ENCODE results near the gene RPP25L.
"Not testable (repeated sequence)": the region's sequence is repeated elsewhere in the genome, so short reads cannot be mapped to it uniquely, and the experiment has no call there.

RPP25L gene, protein sequence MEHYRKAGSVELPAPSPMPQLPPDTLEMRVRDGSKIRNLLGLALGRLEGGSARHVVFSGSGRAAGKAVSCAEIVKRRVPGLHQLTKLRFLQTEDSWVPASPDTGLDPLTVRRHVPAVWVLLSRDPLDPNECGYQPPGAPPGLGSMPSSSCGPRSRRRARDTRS

DNA sequence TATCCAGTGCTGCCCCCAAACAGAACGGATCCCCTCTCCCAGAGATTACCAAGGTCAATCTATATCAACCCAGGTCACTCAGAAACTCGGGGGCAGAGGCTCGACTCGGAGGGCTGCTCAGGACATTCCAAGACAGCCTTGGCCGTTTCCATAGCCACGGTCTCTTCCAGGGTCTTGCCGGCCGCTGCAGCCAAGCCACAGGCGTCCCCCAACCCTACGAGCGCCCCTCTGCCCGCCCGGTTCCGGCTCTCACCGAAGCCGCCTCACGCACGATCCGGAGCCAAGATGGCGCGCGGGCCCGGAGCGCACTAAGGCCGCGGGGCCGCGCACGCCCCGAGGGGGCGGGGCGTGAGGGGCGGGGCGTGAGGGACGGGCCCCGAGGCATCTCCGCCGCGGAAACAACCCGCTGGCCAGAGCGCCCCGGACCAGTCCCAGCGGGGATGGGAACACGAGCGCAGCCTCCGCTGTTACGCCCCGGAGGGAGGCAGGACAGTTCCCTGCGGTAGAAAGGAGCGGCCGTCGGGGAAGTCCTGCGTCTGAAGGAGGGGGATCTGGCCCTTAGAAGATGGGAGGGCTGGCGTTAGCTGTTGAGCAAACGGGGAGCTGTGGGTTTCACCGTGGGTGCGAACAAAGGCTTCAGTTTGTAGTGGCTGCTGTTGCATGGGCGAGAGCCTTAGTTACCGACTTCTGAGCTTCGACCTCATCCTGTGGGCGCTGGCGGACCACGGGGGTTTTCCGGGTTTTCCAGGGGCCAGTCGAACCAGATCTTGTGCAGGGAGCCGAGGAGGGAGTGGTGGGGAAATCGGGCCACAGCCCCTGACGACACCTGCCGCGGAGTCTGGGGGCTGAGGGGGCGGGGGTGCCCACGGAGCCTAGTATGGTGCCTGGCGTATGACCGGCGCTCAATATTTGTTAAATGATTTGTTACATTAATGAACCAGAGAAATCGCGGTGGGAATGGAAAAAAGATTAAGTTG is at the start of gene RPP25L:
Gene RPP25L (minus strand): TSS at position 287 of the 977 bp plus-strand sequence. CDS start 801 bp downstream, outside the sequence.
- DNase-seq: peak; percentile 31

DNA sequence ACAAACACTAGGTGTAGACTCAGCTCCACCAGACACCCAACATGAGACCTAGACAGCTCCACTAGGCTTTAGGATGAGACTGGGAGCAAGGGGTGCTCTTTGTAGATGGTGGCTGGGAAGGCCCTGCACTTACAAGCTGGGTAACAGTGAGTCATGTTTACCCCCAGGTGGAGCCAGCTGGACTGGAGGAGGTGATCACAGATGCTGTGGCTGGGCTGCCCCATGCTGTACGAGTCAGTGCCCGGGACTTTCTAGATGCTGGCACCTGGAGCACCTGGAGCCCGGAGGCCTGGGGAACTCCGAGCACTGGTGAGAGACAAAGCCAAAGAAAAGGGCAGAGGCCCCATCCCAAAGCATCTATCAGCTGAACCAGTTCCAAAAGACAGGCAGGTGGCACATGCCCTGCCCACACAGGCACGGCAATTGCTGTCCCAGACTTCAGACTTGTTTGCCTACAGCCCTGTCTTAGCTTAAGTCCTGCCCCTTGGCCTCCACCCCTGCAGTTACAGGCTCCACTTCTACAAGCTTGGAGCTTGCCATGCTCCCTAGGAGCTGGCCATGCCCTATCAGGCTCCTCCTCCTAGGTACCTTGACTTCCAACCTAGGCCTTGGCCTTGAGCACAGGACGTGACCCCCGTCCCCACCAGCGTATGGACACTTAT is 47.8 kb upstream of the RPP25L start:
- no peak for DNase-seq

DNA sequence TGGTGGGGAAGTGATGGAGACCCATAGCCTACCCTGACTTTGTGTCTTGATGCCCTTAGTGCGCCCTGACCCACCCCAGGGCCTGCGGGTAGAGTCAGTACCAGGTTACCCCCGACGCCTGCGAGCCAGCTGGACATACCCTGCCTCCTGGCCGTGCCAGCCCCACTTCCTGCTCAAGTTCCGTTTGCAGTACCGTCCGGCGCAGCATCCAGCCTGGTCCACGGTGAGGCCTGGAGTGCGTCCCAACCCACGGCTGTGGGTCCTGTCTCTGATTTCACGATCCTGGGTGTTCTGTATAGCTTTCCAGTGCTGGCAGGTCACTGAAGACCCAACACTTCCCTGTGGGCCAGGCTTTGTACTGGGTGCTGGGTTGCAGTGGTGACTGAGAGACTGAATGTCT is 46.6 kb upstream of the RPP25L start:
- no peak for DNase-seq

DNA sequence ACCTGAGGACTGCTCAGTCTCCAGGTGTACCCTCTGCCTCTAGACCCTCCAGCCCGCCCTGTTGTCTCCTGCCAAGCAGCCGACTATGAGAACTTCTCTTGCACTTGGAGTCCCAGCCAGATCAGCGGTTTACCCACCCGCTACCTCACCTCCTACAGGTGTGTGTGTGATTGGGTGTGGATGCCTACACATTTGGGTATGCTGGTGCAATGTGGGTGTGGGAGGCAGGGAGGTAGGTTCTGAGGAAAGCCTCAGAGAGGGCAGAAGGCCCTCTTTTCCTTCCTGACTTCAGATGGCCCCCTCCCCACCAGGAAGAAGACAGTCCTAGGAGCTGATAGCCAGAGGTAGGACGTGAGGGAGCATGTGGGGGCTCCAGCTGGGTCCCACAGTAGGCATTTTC is 45.1 kb upstream of the RPP25L start:
- no peak for DNase-seq

DNA sequence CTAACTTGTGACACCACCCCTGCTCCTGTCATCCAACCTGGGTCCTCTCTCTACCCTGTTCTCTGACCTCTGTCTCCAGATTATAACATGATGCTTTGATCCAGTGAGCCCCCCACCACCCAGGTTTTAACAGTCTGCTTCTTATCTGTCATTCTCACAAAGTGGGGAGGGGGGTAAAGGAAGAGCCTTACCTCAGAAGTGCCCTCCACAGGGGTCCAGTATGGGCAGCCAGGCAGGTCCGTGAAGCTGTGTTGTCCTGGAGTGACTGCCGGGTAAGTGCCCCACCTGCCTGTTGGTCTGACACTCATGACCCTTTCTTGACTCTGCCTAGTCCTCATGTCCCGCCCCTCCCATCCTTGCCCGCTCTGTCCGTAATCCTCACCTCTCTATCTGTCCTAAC is 43.5 kb upstream of the RPP25L start:
- no peak for DNase-seq

DNA sequence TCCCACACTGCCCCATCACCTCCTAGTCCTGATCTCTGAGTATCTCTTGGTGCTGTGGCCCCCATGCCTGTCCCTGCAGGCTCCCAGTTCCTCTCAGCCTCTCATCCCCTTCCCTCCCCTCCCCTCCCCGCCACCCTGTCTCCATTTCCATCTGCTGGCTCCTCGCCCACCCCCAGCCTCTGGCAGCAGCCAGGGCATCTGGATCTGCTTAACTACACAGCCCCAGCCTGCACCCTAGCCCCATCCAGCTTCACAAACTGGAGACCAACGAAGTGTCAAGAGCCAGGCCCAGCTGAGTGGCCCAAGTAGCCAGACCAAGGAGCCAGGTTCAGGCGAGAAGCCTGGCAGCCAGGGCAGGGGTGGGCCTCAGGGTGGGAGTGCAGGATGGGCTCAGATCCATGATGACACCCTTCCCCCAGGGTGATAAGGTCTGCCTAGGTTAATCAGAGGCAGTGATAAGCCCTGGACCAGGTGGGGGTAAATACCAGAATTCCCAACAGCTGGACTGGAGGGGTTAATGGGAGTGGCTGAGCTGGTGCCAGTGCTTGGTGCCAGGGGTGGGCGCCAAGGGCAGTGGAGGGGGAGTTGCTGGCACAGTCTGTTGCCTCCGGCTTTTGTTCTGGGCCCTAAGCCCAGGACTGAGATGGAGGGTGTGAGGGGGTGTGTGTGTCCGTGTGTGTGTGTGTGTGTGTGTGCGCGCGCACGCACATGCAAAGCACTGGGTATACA is 42.6 kb upstream of the RPP25L start:
- peak; percentile 92 for DNase-seq

DNA sequence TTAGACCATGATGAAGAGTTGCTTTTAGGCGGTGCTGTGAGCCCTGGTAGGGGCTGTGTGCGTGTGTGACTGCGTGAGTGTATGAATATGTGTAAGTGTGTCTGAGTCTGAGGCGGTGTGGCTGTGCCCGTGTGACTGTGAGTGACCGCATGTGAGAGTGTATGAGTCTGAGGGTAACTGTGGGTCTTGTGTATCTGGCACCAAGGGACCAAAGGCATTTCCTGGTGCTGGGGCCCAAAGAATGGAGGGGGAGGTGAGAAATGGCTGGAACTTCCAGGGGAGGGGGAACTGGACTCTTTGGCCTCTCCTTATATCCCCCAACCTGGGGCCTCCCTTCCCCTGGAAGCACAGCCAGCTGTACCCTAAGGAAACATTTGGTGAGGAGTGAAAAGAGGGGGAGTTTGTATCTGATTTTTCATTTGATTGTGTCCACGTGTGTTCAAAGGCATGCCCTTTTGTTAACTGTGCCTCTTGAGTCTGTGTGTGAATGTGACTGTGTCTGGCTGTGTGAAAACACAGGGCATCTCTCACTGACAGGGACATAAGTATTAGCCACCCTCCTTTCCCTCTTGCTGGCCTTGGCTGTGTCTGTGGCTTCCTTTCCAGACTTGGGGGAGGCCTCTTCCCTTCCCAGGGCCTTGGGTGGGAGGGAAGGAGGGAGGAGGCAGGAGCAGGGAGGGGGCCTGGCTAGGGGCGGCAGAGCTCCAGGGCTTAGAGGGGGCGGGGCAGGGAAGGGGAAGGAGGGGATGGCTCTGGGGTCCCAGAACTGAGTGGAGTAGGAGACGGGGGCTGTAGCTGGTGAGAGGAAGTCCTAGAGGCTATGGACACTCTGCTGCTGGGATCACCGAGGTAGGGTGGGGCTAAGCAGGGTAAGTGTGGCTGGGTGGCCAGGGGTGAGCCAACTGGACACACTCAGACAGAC is 41.5 kb upstream of the RPP25L start:
- peak; percentile 42 for DNase-seq

DNA sequence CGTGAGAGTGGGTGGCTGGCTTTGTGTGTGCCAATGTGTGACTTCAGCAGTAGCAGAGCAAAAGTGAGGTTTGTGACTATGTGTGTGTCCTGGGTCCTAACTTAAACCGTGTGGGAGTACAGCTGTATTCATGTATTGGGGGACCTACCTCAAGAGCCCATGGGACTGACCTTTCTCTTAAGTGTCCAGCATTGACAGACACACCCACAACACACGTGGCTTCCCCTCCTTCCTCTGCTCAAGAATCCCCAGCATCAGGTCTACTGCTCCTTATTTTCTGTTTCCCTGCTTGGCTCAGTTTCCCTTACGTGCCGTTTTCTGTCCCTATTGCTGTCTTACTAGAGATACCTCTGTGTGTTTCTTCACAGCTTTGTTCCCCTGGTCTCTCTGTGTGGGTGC is 40.7 kb upstream of the RPP25L start:
- no peak for DNase-seq

DNA sequence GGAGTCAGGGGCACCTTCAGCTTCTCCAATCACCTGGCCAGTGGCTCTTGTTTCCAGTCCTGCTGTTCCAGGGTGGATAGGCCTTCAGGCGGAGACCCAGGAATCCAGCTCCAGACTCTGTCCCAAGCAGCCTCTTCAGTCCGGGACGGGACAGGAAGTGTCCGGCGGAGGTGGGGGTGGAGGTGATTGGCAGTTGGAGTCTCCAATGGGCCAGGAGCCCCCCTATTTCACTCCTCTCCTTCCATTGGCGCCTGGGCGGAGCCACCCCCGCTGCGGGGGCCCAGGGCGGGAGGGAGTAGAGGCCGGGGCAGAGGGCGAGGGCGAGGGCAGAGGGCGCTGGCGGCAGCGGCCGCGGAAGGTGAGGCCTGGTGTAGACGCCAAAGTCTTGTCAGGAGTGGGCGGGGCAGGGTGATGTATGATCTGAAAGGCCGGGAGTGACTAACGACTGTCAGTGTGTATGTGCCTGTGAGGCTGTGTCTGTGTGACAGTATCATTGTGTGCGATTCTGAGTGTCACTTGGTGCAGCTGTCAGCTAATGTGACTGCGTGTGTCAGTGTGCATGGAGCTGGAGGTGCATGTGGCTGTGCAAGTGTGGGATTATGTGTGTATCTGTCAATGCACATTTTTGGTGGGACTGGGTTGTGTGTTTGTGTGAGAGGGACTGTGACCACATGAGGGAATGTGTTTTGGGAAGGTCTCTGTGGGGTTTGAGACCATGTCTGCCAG is 40.1 kb upstream of the RPP25L start, which contains the start of gene IL11RA:
Gene IL11RA (plus strand): TSS at position 310 of the 726 bp plus-strand sequence. CDS start 3,033 bp downstream, outside the sequence.
- DNase-seq: peak; percentile 74

DNA sequence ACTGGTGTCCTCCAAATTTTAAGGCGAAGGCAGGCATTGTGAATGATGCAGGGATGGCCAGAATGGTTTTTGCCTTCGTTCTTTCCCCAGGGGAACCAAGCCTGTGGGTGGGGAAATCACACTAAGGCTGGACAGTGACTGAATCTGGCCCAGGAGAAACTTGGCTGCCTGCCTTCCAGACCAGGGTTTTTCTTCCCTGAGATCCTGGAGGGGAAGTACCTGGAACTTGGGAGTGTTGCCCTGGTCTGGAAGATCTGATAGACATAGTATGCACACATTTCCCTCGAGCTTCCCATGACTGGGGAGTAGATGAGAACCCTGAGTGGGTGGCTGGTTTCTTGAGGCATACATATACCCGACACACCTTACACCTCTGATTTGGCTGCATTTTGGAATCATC is 39.4 kb upstream of the RPP25L start:
- DNase-seq: no peak

DNA sequence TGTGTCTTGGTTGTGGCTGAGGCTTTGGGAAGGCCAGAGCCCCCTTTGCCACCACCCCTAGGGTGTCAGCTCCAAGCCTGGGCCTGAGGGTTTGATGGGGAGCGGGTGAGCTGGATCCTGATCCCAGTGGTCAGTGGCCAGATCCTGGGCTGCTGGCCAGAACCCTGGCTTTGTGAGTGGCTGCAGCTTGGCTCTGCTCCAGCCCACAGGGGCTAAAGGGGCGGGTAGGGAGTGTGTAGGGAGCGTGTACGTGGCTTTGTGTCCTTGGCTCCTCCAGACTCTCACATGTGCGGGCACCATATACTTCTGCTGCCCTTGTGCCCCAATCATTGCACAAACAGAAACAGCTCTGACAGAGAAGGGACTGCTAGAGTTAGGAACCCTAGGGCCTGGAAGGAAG is 38.9 kb upstream of the RPP25L start:
- DNase-seq: no peak

DNA sequence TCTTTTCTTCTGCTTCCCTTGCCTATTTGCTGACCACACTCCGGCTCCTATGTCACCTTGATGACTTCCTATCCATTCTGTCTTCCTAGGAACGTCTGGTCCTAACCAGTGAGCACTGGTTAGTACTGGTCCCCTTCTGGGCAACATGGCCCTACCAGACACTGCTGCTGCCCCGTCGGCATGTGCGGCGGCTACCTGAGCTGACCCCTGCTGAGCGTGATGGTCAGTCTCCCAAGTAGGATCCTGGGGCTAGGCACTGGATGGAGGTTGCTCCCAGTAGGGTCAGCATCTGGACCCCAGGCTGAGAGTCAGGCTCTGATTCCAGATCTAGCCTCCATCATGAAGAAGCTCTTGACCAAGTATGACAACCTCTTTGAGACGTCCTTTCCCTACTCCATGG is 36.8 kb upstream of the RPP25L start:
- no peak for DNase-seq

DNA sequence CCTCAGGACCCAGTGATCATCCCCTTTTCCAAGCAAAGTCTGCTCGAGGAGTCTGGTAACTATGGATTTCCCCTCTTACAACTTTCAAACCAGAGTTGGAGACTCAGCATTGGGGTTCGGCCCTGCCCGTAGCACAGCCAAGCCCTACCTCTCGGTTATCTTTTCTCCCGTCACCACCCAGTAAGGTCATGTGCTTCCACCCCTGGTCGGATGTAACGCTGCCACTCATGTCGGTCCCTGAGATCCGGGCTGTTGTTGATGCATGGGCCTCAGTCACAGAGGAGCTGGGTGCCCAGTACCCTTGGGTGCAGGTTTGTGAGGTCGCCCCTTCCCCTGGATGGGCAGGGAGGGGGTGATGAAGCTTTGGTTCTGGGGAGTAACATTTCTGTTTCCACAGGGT is 35.8 kb upstream of the RPP25L start:
- no peak for DNase-seq

DNA sequence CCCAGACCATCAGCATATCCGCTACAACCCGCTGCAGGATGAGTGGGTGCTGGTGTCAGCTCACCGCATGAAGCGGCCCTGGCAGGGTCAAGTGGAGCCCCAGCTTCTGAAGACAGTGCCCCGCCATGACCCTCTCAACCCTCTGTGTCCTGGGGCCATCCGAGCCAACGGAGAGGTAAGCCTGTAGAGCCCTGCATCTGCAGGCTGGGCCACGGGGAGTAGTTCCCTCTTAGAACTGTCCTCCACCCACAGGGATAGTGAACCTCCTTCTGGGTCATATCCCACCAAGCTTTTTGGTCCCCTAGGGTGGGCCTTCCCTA is 35.1 kb upstream of the RPP25L start:
- no peak for DNase-seq

DNA sequence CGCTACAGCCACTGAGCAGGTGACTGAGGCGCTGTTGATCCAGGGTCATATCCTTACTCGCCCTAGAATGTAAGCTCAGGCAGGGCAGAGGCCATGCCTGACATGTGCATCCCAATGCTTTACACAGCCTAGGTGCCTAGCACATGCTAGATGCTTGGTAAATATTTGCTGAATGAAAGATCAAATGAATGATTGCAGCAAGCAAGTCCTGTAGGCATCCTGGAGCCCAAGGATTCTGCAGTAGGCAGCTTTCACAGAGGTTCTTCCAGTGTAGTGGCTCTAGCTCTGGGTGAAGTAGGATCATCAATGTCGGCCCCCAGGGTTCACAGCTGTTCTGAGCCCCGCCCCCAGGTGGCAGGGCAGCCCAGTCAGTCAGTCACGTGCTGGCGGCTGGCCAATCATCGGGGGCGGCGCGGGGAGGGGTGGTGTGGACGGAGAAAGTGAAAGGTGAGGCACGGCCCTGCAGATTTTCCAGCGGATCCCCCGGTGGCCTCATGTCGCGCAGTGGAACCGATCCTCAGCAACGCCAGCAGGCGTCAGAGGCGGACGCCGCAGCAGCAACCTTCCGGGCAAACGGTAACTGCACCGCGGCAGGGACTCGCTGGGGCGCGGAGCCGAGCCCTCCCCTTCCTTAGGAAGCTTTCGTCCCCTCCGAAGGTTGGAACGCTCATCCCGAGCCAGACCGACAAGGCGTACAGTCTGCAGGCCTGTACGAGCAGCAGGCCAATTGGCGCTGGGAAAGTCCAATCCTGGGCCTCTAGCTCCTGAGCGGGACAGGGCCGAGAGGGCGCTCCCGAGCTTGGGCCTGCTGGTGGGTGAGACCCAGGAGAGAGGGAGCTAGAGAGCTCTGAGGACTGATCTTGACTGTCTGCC is 34.5 kb upstream of the RPP25L start, which contains the start of gene GALT:
Gene GALT (plus strand): TSS at position 465 of the 873 bp plus-strand sequence. CDS start 30 bp downstream, at position 495.
- DNase-seq: peak; percentile 74

DNA sequence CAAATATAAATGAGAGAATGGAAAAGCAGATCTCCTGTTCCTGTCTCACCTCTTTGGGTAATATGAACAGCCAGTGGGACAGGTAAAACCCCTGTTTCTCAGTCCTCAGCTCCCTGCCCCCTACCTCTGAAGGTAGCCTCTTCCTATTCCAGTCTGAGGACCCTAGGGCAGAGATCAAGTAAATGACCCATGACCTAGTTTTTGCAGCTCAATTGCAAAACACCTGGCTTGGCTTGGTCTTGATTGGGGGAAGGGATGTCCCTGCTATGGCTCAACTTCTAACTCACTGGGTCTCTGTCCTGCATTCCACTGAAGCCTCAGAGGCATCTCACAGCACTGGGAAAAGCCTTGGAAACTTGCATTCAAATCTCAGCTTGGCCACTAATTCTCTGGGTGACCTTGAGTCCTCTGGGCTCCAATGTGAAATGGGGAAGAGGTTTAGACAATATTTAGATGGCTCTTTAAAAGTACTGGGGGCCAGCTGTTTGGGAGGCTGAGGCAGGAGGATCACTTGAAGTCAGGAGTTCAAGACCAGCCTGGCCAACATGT is 32.9 kb upstream of the RPP25L start:
- DNase-seq: no peak

DNA sequence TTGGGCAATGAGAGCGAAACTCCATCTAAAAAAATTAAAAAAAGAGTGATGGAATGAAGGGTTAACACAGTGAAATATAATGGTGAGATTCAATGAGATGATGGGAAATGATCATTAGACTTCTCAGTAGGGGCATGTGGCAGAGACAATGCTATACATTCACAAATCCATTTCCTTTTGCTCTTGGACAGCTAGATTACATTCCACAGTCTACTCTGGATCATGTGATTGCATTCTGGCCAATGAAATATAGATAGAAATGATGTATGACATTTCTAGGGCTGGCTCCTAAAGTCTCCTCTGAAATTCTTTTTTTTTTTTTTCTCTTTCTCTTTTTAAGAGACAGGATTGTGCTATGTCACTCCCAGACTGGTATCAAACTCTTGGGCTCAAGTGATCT is 30.8 kb upstream of the RPP25L start:
- no peak for DNase-seq

DNA sequence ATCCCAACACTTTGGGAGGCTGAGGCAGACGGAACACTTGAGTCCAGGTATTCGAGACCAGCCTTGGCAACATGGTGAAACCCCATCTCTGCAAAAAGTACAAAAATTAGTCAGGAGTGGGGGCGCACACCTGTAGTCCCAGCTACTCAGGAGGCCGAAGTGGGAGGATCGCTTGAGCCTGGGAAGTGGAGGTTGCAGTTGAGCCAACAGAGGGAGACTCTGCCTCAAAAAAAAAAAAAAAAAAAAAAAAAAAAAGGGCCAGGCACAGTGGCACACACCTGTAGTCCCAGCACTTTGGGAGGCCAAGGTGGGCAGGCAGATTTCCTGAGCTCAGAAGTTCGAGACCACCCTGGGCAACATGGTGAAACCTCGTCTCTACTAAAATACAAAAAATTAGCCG is 27.4 kb upstream of the RPP25L start:
- not testable (repeated sequence) for DNase-seq

DNA sequence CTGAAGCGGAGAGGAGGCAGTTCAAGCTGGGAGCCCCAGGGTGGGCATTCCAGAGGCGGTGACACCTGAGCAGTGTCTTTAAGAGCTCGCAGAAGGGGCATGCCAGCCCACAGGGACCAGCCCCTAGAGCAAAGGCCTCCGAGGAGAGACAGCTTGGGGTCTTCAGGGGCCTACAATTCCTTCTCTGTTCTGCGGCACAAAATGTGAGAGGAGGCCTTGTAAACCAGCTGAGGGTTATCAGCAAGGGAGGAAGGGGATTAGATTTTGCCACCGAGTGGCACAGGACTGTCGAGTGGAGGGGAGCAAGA is 26.2 kb upstream of the RPP25L start:
- DNase-seq: no peak
